NCI-H2107 treated with DMSO at 0.1 percent for 48 hours (cell line): ENCODE data around the gene SNX27.

Experiments
- DNase-seq: peaks from one replicate; lab custom pipeline; 2025; ENCODE audit not compliant: unreplicated experiment; lab: John Stamatoyannopoulos, UW

Gene SNX27

GRCh38 chr1:151611832-151612500 lies at the start of gene SNX27:
Gene SNX27, plus strand, starts transcription at chr1:151612050. Its CDS starts 152 bp downstream, at chr1:151612202.
- DNase-seq: peak; percentile 95

- DNase-seq: no peak
These were observed 49.2 kb upstream of the SNX27 start for GRCh38 chr1:151562661-151563060.

DNA sequence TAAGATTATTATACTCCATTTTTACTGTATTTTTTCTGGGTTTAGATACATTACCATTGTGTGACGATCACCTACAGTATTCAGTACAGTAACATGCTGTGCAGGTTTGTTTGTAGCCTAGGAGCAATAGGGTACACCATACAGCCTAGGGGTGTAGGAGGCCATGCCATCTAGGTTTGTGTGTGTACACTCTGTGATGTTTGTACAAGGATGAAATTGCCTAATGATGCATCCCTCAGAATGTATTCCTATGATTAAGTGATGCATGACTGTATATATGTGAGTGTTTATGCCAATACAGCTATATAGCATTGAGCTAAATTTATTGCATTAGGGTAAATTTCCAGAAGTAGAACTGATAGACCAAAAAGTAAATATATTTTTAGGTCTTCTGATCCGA lies 48.5 kb upstream of the SNX27 start:
- DNase-seq: no peak

GRCh38 chr1:151565502-151566189 lies 46.2 kb upstream of the SNX27 start:
- no peak for DNase-seq

- DNase-seq: no peak
These were observed 43.2 kb upstream of the SNX27 start for GRCh38 chr1:151568626-151569088.

DNA sequence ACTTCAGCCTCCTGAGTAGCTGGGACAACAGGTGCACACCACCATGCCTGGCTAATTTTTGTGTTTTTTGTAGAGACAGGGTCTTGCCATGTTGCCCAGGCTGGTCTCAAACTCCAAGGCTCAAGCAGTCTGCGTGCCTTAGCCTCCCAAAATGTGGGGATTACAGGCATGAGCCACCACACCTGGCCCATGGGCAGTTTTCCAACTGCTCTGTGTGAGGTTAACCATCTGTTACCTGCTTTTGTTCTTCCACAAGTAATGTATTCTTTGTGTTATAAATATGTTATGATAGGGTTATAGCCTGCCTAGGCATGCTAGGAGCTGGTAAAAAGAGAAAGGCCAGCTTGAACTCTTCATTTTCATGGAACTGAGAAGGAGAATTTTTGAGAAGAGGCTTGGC lies 41.0 kb upstream of the SNX27 start:
- peak; percentile 31 for DNase-seq

GRCh38 chr1:151574575-151575529 lies 37.0 kb upstream of the SNX27 start:
- DNase-seq: no peak

DNA sequence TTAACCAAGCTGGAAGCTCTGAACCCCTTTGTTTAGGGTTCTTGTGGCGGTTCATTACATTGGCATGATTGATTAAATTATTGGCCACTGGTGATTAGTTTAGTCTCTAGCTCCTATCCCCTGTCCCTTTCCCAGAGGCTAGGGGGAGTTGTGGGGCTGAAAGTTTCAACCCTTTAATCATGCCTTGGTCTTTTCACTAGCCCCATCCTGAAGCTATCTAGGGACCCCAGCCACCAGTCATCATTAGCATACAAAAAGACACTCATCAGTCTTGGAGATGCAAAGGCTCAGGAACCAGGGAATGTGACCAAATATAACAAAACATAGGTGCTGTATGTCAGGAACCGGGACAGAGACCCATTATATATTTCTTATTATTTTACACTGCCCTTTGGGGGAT lies 34.7 kb upstream of the SNX27 start:
- no peak for DNase-seq

GRCh38 chr1:151578941-151579340 lies 32.9 kb upstream of the SNX27 start:
- no peak for DNase-seq

DNA sequence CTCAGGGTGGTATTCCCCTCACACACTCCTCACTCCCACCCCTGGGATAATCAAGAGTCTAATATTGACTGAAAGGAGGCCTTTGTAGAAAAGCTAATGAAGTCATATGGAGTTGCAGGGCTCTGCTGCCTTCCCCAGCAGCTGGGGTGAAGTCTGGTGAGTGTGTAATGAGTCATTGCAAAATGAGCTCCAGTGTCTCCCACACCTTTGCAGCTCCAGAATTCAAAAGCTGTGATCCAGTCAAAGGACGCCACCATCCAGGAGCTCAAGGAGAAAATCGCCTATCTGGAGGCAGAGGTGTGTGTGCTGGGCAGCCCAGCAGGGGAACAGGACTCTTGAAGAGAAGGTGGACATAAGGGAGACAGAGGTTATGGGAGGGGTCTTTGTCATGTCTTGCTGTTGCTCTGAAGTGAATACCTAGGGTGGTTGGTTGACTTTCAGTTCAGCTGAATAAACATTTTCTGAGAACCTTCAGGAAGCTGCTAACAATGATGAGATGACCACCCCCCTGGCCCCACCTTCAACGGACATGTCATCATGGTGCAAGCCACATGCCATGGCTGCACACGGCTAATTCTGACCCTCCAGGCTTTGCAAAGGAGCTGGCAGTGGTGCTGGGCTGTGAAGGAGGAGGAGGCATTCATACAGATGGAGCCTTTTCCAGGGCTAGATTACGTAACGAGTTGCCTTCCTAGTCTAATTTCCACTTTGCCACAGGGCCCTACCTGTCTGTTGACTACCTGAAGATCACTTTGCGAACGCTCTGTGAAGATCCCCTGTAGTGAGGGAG lies 32.2 kb upstream of the SNX27 start:
- no peak for DNase-seq

GRCh38 chr1:151581451-151581850 lies 30.4 kb upstream of the SNX27 start:
- no peak for DNase-seq

GRCh38 chr1:151581921-151582320 lies 29.9 kb upstream of the SNX27 start:
- no peak for DNase-seq

DNA sequence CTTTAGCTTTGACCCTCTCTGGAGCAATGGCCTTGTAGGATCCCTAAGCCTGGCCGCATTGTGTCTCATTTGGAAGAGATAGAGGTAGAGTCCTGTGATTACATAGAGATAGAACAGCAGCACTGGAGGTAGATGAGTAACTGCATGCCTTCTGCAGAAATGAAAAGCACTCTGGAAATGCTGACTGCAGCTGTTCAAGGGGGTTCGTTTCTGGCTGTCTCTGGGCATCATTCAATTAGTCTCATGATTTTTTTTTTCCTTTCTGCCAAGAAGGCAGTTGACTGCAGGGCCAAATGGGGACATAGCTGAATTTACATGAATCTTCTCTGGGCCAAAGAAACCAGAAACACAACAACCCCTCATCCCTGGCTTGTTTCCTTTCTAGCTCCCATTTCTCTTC lies 28.1 kb upstream of the SNX27 start:
- no peak for DNase-seq

GRCh38 chr1:151584278-151584677 lies 27.6 kb upstream of the SNX27 start:
- DNase-seq: no peak

DNA sequence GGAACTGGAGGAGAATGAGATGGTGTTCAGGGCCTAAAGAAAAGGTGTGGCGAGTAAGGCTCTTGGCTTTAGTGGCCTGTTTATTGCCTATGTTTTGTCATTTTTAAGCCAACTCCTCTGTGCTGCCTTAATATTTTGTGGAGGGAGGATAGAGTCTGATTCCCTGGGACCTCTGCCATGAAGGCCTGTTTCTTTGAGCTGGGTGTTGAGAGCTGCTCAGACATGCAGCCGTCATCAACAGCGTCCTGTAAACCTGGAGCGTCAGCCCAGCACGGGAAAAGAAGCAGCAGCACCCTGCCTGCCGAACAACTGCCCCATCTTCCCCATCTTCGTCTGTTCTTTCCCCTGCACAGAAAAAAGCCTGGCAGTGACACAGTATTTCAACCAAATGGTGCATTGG lies 27.1 kb upstream of the SNX27 start:
- DNase-seq: no peak

- DNase-seq: no peak
These were observed 26.2 kb upstream of the SNX27 start for GRCh38 chr1:151585622-151586021.

- DNase-seq: no peak
These were observed 20.9 kb upstream of the SNX27 start for GRCh38 chr1:151590961-151591360.

GRCh38 chr1:151593730-151594129 lies 18.1 kb upstream of the SNX27 start:
- DNase-seq: no peak

DNA sequence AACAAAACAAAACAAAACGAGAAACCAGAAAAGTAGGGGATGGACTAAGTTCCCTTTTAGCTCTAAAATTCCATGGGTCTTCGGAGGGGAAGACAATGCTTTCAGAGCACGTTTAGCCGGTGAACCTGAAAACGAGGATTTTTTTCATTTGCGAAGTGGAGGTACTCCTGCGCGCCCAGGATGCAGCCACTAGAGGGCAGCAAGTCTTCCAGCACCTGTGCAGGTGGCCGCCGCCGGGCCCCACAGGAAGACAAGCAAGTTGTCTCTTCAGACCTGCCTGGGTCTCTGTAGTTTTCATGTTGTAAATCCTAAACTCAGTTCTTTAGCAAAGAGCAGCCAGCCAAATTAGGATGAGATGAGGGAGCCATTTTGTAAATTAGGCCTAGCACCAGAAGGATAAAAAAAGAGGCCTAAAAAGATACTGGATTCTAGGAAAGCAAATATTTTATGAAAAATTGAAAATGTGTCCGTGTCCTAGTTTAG lies 17.7 kb upstream of the SNX27 start:
- peak; percentile 73 for DNase-seq

- no peak for DNase-seq
These were observed 15.5 kb upstream of the SNX27 start for GRCh38 chr1:151596166-151596953.
